IMR-90 (cell line): Measurements from ENCODE around the gene BEND2. TPM values are rescaled to one million over a fixed set of nuclear protein-coding genes. Genes with fewer than 3 reads are reported as not detected.

Experiments used
- ATAC-seq: fragments of 200-7000 bp; cut with Tn5 transposase; 2 replicates; pipeline ENCODE4 v1.9.1; 2020; ENCODE audit warnings: low read depth, mild to moderate bottlenecking, moderate library complexity
- BruUV-seq: library from RNA; stranded (reverse); fragments of 400-500 nt; replicated peaks from 2 replicates; lab custom pipeline; 2021; lab: Mats Ljungman, UMichigan
- CTCF ChIA-PET: fragments of 300-600 bp; formaldehyde crosslinking; extraction: SDS; loops from one replicate; lab custom pipeline; 2021; ENCODE audit warnings: antibody characterized with exemption; lab: Yijun Ruan, JAX
- POLR2A ChIA-PET: fragments of 300-600 bp; sonication (Branson Sonifier 250); formaldehyde crosslinking; loops from one replicate; lab custom pipeline; 2022; ENCODE audit warnings: antibody characterized with exemption; ENCODE audit not compliant: unreplicated experiment; lab: Charles Lee
- DNase-seq: peaks from one replicate; pipeline ENCODE4 v3.0.0; 2013
- H2AFZ ChIP-seq: replicated peaks from 2 replicates; pipeline ENCODE3; 2013; ENCODE audit warnings: low read length, mild to moderate bottlenecking; ENCODE audit not compliant: poor library complexity
- H2AK5ac ChIP-seq: 2 replicates; pipeline ENCODE4 v1.6.1; 2013; ENCODE audit warnings: low read depth, low read length, inconsistent platforms
- H2AK9ac ChIP-seq: replicated peaks from 2 replicates; pipeline ENCODE3; 2013; ENCODE audit warnings: mild to moderate bottlenecking, low read depth, low read length, moderate library complexity; ENCODE audit not compliant: poor library complexity
- H2BK120ac ChIP-seq: 2 replicates; pipeline ENCODE4 v1.6.1; 2013; ENCODE audit warnings: low read depth, low read length, inconsistent platforms
- H2BK15ac ChIP-seq: 3 replicates; pipeline ENCODE4 v1.6.1; 2013; ENCODE audit warnings: low read depth, low read length, inconsistent platforms
- H2BK20ac ChIP-seq: 2 replicates; pipeline ENCODE4 v1.6.1; 2013; ENCODE audit warnings: low read depth, mild to moderate bottlenecking, inconsistent platforms, low read length, moderate library complexity
- H2BK5ac ChIP-seq: 2 replicates; pipeline ENCODE4 v1.6.1; 2013; ENCODE audit warnings: mild to moderate bottlenecking, low read depth, low read length, inconsistent platforms; ENCODE audit not compliant: poor library complexity, severe bottlenecking
- H3K14ac ChIP-seq: replicated peaks from 2 replicates; pipeline ENCODE4 v1.6.1; 2013; ENCODE audit warnings: low read depth, low read length, inconsistent platforms
- H3K18ac ChIP-seq: 2 replicates; pipeline ENCODE4 v1.6.1; 2013; ENCODE audit warnings: low read depth, low read length, control low read depth
- H3K23ac ChIP-seq: 2 replicates; pipeline ENCODE4 v1.6.1; 2013; ENCODE audit warnings: low read depth, low read length, inconsistent platforms
- H3K27ac ChIP-seq: 2 replicates; pipeline ENCODE4 v1.5.1; 2013; ENCODE audit warnings: mild to moderate bottlenecking, control low read depth, low read length; ENCODE audit not compliant: insufficient read depth
- H3K27me3 ChIP-seq: 2 replicates; pipeline ENCODE4 v1.6.1; 2013; ENCODE audit warnings: low read length; ENCODE audit not compliant: control insufficient read depth, insufficient read depth
- H3K36me3 ChIP-seq: 2 replicates; pipeline ENCODE4 v1.6.1; 2013; ENCODE audit warnings: low read length, mixed read lengths; ENCODE audit not compliant: control insufficient read depth, insufficient read depth
- H3K4ac ChIP-seq: 2 replicates; pipeline ENCODE4 v1.6.1; 2013; ENCODE audit warnings: low read depth, low read length, inconsistent platforms
- H3K4me1 ChIP-seq: 2 replicates; pipeline ENCODE4 v1.6.1; 2013; ENCODE audit warnings: low read length, mixed read lengths; ENCODE audit not compliant: control insufficient read depth, insufficient read depth
- H3K4me2 ChIP-seq: 2 replicates; pipeline ENCODE4 v1.6.1; 2013; ENCODE audit warnings: low read depth, mild to moderate bottlenecking, control low read depth, low read length, moderate library complexity
- H3K4me3 ChIP-seq: 2 replicates; pipeline ENCODE4 v1.5.1; 2013; ENCODE audit warnings: low read depth, mild to moderate bottlenecking, control low read depth, low read length, moderate library complexity; ENCODE audit not compliant: insufficient read depth
- H3K56ac ChIP-seq: 2 replicates; pipeline ENCODE4 v1.6.1; 2013; ENCODE audit warnings: low read length, inconsistent platforms; ENCODE audit not compliant: insufficient read depth; ENCODE audit errors: extremely low read depth
- H3K79me1 ChIP-seq, 2 experiments: 2 replicates each; pipeline ENCODE4 v1.6.1; 2013; ENCODE audit warnings: low read length in 2 of 2, inconsistent platforms in 1 of 2, low read depth in 1 of 2
- H3K9ac ChIP-seq: 2 replicates; pipeline ENCODE4 v1.6.1; 2013; ENCODE audit warnings: low read depth, low read length, control low read depth
- H3K9me1 ChIP-seq: 2 replicates; pipeline ENCODE4 v1.6.1; 2013; ENCODE audit warnings: low read length, inconsistent platforms; ENCODE audit not compliant: insufficient read depth
- H3K9me3 ChIP-seq: 2 replicates; pipeline ENCODE4 v1.6.1; 2013; ENCODE audit warnings: low read length; ENCODE audit not compliant: control insufficient read depth, insufficient read depth
- H4K20me1 ChIP-seq: 2 replicates; pipeline ENCODE4 v1.6.1; 2013; ENCODE audit warnings: low read length, inconsistent platforms; ENCODE audit not compliant: insufficient read depth
- H4K5ac ChIP-seq: 2 replicates; pipeline ENCODE4 v1.6.1; 2013; ENCODE audit warnings: mild to moderate bottlenecking, low read depth, low read length, control low read depth
- H4K8ac ChIP-seq, 2 experiments: 2 replicates each; pipeline ENCODE4 v1.6.1; 2013; ENCODE audit warnings: low read depth in 2 of 2, low read length in 2 of 2, control low read depth in 1 of 2, inconsistent platforms in 1 of 2
- H4K91ac ChIP-seq: 2 replicates; pipeline ENCODE4 v1.6.1; 2013; ENCODE audit warnings: low read depth, low read length, inconsistent platforms; ENCODE audit not compliant: insufficient read depth
- BHLHE40 ChIP-seq: fragments of 150-350 bp; IDR thresholded peaks from 2 replicates; pipeline ENCODE4 v1.6.1; 2016; ENCODE audit warnings: mild to moderate bottlenecking, low read depth, low read length
- CEBPB ChIP-seq: IDR thresholded peaks from 2 replicates; pipeline ENCODE4 v1.6.1; 2012; ENCODE audit warnings: low read depth, low read length, improper control_type of control experiment
- CHD1 ChIP-seq: IDR thresholded peaks from 2 replicates; pipeline ENCODE4 v1.6.1; 2012; ENCODE audit warnings: low read depth, low read length, improper control_type of control experiment
- CTCF ChIP-seq: conservative IDR thresholded peaks from 2 replicates; pipeline ENCODE4 v1.5.1; 2012; ENCODE audit warnings: mild to moderate bottlenecking, low read depth, low read length, improper control_type of control experiment
- ELK1 ChIP-seq: fragments of 150-350 bp; IDR thresholded peaks from 2 replicates; pipeline ENCODE4 v1.6.1; 2016; ENCODE audit warnings: low read depth, mild to moderate bottlenecking, low read length, moderate library complexity, borderline replicate concordance
- FOS ChIP-seq: fragments of 150-350 bp; IDR thresholded peaks from 2 replicates; pipeline ENCODE4 v1.6.1; 2016; ENCODE audit warnings: low read depth, low read length
- MAFK ChIP-seq: IDR thresholded peaks from 2 replicates; pipeline ENCODE4 v1.6.1; 2012; ENCODE audit warnings: low read depth, low read length, improper control_type of control experiment
- MAZ ChIP-seq: IDR thresholded peaks from 2 replicates; pipeline ENCODE4 v1.6.1; 2012; ENCODE audit warnings: low read depth, mild to moderate bottlenecking, low read length, improper control_type of control experiment, moderate library complexity, borderline replicate concordance
- MXI1 ChIP-seq: IDR thresholded peaks from 2 replicates; pipeline ENCODE4 v1.6.1; 2012; ENCODE audit warnings: low read depth, mild to moderate bottlenecking, low read length, moderate library complexity, borderline replicate concordance
- NFE2L2 ChIP-seq: fragments of 150-350 bp; IDR thresholded peaks from 2 replicates; pipeline ENCODE4 v1.6.1; 2016; ENCODE audit warnings: low read depth, mild to moderate bottlenecking, low read length
- POLR2A ChIP-seq: IDR thresholded peaks from 2 replicates; pipeline ENCODE4 v1.6.1; 2012; ENCODE audit warnings: mild to moderate bottlenecking, low read depth, low read length
- RAD21 ChIP-seq: IDR thresholded peaks from 2 replicates; pipeline ENCODE4 v1.6.1; 2012; ENCODE audit warnings: low read length, improper control_type of control experiment
- RCOR1 ChIP-seq: IDR thresholded peaks from 2 replicates; pipeline ENCODE4 v1.6.1; 2012; ENCODE audit warnings: mild to moderate bottlenecking, low read length, improper control_type of control experiment; ENCODE audit not compliant: insufficient replicate concordance
- USF2 ChIP-seq: fragments of 150-350 bp; IDR thresholded peaks from 2 replicates; pipeline ENCODE4 v1.6.1; 2017; ENCODE audit warnings: mild to moderate bottlenecking, antibody characterized with exemption, low read length, low read depth
- WGBS, 2 experiments: methylation state at CpG; one replicate each; pipeline versions ENCODE4 v1.1.5 to v1.1.7; 2013; ENCODE audit warnings: missing lambda C conversion rate in 2 of 2; ENCODE audit not compliant: insufficient read length in 1 of 2; ENCODE audit errors: extremely low coverage in 2 of 2; 5-methylcytosine and 5-hydroxymethylcytosine counted together
- dilution Hi-C: fragments of 300-500 bp; cut with HindIII; formaldehyde crosslinking; loops from one replicate; pipeline ENCODE4 v1.14.3; 2018; ENCODE audit warnings: low sequenced_read_pairs; ENCODE audit not compliant: unreplicated experiment
- in situ Hi-C: fragments of 300-500 bp; cut with MboI; formaldehyde crosslinking; loops from 3 replicates; pipeline ENCODE4 v1.14.3; 2019; ENCODE audit warnings: low sequenced_read_pairs, inconsistent platforms, mixed read lengths
- intact Hi-C: fragments of 100-400 bp; cut with micrococcal nuclease; formaldehyde crosslinking; loops from 2 replicates; pipeline ENCODE4 v1.10.0; 2022
- polyA plus RNA-seq, 3 experiments: library from polyadenylated mRNA; depleted of rRNA; stranded (reverse); fragments of >200 nt; gene quantifications; 2 replicates each; pipeline ENCODE4 v1.2.3, GENCODE V29; 2012; ENCODE audit warnings: low replicate concordance in 1 of 3
- total RNA-seq: library from RNA; depleted of rRNA; stranded (reverse); fragments of >200 nt; gene quantifications from 2 replicates; pipeline ENCODE4 v1.2.3, GENCODE V29; 2012

BEND2 gene
- total and polyA plus RNA-seq, 2 of the 4 experiments (the other 2 are of a cell fraction), result not detected

GRCh38 chrX:18166068-18166467 lies 54.6 kb downstream of the BEND2 start:
- Histone ChIP-seq H3K27ac (no peak overlapping the region), H2BK120ac (no peak overlapping the region), H4K20me1 (no peaks in the 10 kb centered on the region), H2AFZ (no peak overlapping the region), H2AK9ac (no peak overlapping the region), H3K4me1 (no peaks in the 10 kb centered on the region), H3K27me3 (no peaks in the 10 kb centered on the region), H3K9me1 (no peaks in the 10 kb centered on the region), H2AK5ac (no peak overlapping the region), H3K18ac (no peak overlapping the region), H3K14ac (no peak overlapping the region), H3K4me3 (no peak overlapping the region), H4K5ac (no peak overlapping the region), H4K91ac (no peak overlapping the region), H2BK5ac (no peak overlapping the region), H3K9ac (no peak overlapping the region), H4K8ac (no peak overlapping the region), H2BK15ac (no peak overlapping the region), H3K56ac (no peak overlapping the region), H3K36me3 (no peaks in the 10 kb centered on the region), H3K4ac (no peak overlapping the region), H3K79me1 (no peaks in the 10 kb centered on the region), H2BK20ac (no peak overlapping the region), H3K9me3 (no peaks in the 10 kb centered on the region), H3K4me2 (no peak overlapping the region), H3K23ac (no peak overlapping the region)
- DNase-seq, result no peak
- intact Hi-C loops (no loop called here), dilution Hi-C loops (no loop called here), in situ Hi-C loops (no loop called here)
- ChIA-PET POLR2A (no interaction called here), CTCF (no interaction called here)
- no peak for TF ChIP-seq MAZ
- TF ChIP-seq POLR2A, result no peak
- no peak for TF ChIP-seq CEBPB
- TF ChIP-seq RCOR1, result no peak
- no peak for TF ChIP-seq FOS
- no peak for TF ChIP-seq NFE2L2
- TF ChIP-seq ELK1, result no peak
- TF ChIP-seq CTCF, result no peak
- TF ChIP-seq MAFK, result no peak
- no peak for TF ChIP-seq USF2
- TF ChIP-seq CHD1, result no peak
- TF ChIP-seq BHLHE40, result no peak
- TF ChIP-seq RAD21, result no peak
- TF ChIP-seq MXI1, result no peak
- 100% methylated on average over 1 of the region's 4 CpGs; no CpG with 5 or more reads in 1 of the 2 experiments for WGBS, 2 experiments
- no peak for ATAC-seq
- BruUV-seq, result no TSS peak
